H1 (cell line): Measurements from ENCODE around the gene SLC6A12. TPM values are rescaled to one million over a fixed set of nuclear protein-coding genes. Genes with fewer than 3 reads are reported as not detected.

Source experiments
- CTCF ChIA-PET: fragments of 300-600 bp; sonication (Branson Sonifier 250); formaldehyde crosslinking; loops from one replicate; lab custom pipeline; 2021; ENCODE audit not compliant: partially characterized antibody; lab: Charles Lee
- POLR2A ChIA-PET: fragments of 300-600 bp; sonication (Branson Sonifier 250); formaldehyde crosslinking; loops from one replicate; lab custom pipeline; 2021; ENCODE audit warnings: inconsistent platforms; ENCODE audit not compliant: partially characterized antibody; lab: Charles Lee
- DNase-seq, 2 experiments: peaks; one replicate each; pipeline versions ENCODE4 v3.0.0 to v3.0.0-alpha.2; 2010 to 2022; ENCODE audit warnings: low spot score in 2 of 2, low read depth in 1 of 2, mixed read lengths in 1 of 2
- FAIRE-seq: peaks from 2 replicates; lab custom pipeline; 2011; peaks lifted over from hg19 to GRCh38; lab: Jason Lieb, UNC
- H2AFZ ChIP-seq: 2 replicates; pipeline ENCODE4 v1.8.1; 2012; ENCODE audit warnings: low read length, inconsistent platforms
- H2AK5ac ChIP-seq: 2 replicates; pipeline ENCODE4 v1.6.1; 2013; ENCODE audit warnings: low read depth, low read length
- H2BK120ac ChIP-seq: replicated peaks from 2 replicates; pipeline ENCODE3; 2013; ENCODE audit warnings: low read depth, low read length, inconsistent platforms
- H2BK12ac ChIP-seq: 2 replicates; pipeline ENCODE4 v1.6.1; 2013; ENCODE audit warnings: low read depth, low read length
- H2BK15ac ChIP-seq: 2 replicates; pipeline ENCODE4 v1.6.1; 2013; ENCODE audit warnings: low read length
- H2BK20ac ChIP-seq: 2 replicates; pipeline ENCODE4 v1.6.1; 2013; ENCODE audit warnings: low read length
- H2BK5ac ChIP-seq: 2 replicates; pipeline ENCODE4 v1.6.1; 2013; ENCODE audit warnings: low read depth, low read length
- H3K14ac ChIP-seq: 2 replicates; pipeline ENCODE4 v1.6.1; 2013; ENCODE audit warnings: inconsistent platforms; ENCODE audit not compliant: insufficient read length
- H3K18ac ChIP-seq: 2 replicates; pipeline ENCODE4 v1.6.1; 2013; ENCODE audit warnings: low read length; ENCODE audit errors: extremely low read depth
- H3K23ac ChIP-seq: 2 replicates; pipeline ENCODE4 v1.6.1; 2013; ENCODE audit warnings: inconsistent platforms; ENCODE audit not compliant: insufficient read length
- H3K23me2 ChIP-seq: 2 replicates; pipeline ENCODE4 v1.6.1; 2013; ENCODE audit warnings: low read depth, low read length
- H3K27ac ChIP-seq: 2 replicates; pipeline ENCODE4 v1.6.1; 2011; ENCODE audit warnings: low read depth, low read length, inconsistent platforms
- H3K27me3 ChIP-seq, 4 experiments: replicated peaks in 1 of 4; 1 replicate in 1 of 4; 2 replicates in 3 of 4; pipeline versions ENCODE4 v1.6.1 to v1.8.1; 2011 to 2013; ENCODE audit warnings: low read length in 3 of 4, mild to moderate bottlenecking in 3 of 4, inconsistent platforms in 2 of 4, mixed read lengths in 2 of 4, moderate library complexity in 1 of 4; ENCODE audit not compliant: control insufficient read depth in 3 of 4, insufficient read depth in 3 of 4; ENCODE audit errors: extremely low read depth in 1 of 4
- H3K36me3 ChIP-seq, 4 experiments: 2 replicates each; pipeline versions ENCODE4 v1.6.1 to v1.8.1; 2011 to 2013; ENCODE audit warnings: mild to moderate bottlenecking in 4 of 4, low read length in 3 of 4, moderate library complexity in 2 of 4, control low read depth in 1 of 4, inconsistent platforms in 1 of 4; ENCODE audit not compliant: insufficient read depth in 4 of 4, control insufficient read depth in 2 of 4
- H3K4ac ChIP-seq: replicated peaks from 2 replicates; pipeline ENCODE3; 2013; ENCODE audit warnings: low read length, low read depth, mixed read lengths, inconsistent platforms; ENCODE audit not compliant: insufficient read length
- H3K4me1 ChIP-seq, 4 experiments: replicated peaks in 1 of 4; 1 replicate in 1 of 4; 2 replicates in 3 of 4; pipeline versions ENCODE4 v1.6.1 to v1.8.1; 2011 to 2013; ENCODE audit warnings: low read length in 3 of 4, inconsistent platforms in 2 of 4, mixed read lengths in 1 of 4; ENCODE audit not compliant: insufficient read depth in 4 of 4, control insufficient read depth in 3 of 4
- H3K4me2 ChIP-seq, 2 experiments: 2 replicates each; pipeline versions ENCODE4 v1.6.1 to v1.8.1; 2011 to 2013; ENCODE audit warnings: low read depth in 2 of 2, low read length in 2 of 2, control low read depth in 1 of 2, inconsistent platforms in 1 of 2, mild to moderate bottlenecking in 1 of 2; ENCODE audit not compliant: insufficient read depth in 1 of 2
- H3K4me3 ChIP-seq, 4 experiments: fragments of 200-600, 300-600 bp in 1 of 4; sonication (generic), shearing (Covaris generic), sonication (Bioruptor Twin) in 1 of 4; 2 replicates each; pipeline versions ENCODE4 v1.5.1 to v1.8.1; 2011 to 2016; ENCODE audit warnings: low read length in 4 of 4, low read depth in 3 of 4, control low read depth in 2 of 4, inconsistent platforms in 2 of 4, mild to moderate bottlenecking in 2 of 4, mixed read lengths in 1 of 4, moderate library complexity in 1 of 4; ENCODE audit not compliant: insufficient read depth in 2 of 4; ENCODE audit errors: extremely low read depth in 1 of 4
- H3K56ac ChIP-seq: replicated peaks from 2 replicates; pipeline ENCODE3; 2013; ENCODE audit warnings: low read depth, mild to moderate bottlenecking, mixed read lengths, low read length, inconsistent platforms; ENCODE audit not compliant: insufficient read length
- H3K79me1 ChIP-seq: 2 replicates; pipeline ENCODE4 v1.6.1; 2013; ENCODE audit warnings: low read depth, low read length, control low read depth
- H3K79me2 ChIP-seq, 2 experiments: 2 replicates each; pipeline versions ENCODE4 v1.6.1 to v1.8.1; 2012 to 2013; ENCODE audit warnings: low read length in 2 of 2, mild to moderate bottlenecking in 2 of 2, inconsistent platforms in 1 of 2; ENCODE audit not compliant: insufficient read depth in 2 of 2, control insufficient read depth in 1 of 2
- H3K9ac ChIP-seq, 4 experiments: replicated peaks in 1 of 4; 1 replicate in 1 of 4; 2 replicates in 3 of 4; pipeline versions ENCODE4 v1.6.1 to v1.8.1; 2011 to 2013; ENCODE audit warnings: low read depth in 3 of 4, low read length in 3 of 4, control low read depth in 2 of 4, mild to moderate bottlenecking in 2 of 4, moderate library complexity in 2 of 4, inconsistent platforms in 1 of 4; ENCODE audit errors: extremely low read depth in 1 of 4
- H3K9me3 ChIP-seq, 2 experiments: 2 replicates each; pipeline versions ENCODE4 v1.6.1 to v1.8.1; 2012 to 2013; ENCODE audit warnings: mild to moderate bottlenecking in 2 of 2, moderate library complexity in 2 of 2, control low read depth in 1 of 2, inconsistent platforms in 1 of 2, low read depth in 1 of 2, low read length in 1 of 2, mixed read lengths in 1 of 2; ENCODE audit not compliant: insufficient read depth in 2 of 2
- H4K20me1 ChIP-seq, 2 experiments: replicated peaks in 1 of 2; 2 replicates each; pipeline versions ENCODE3 to v1.8.1; 2011 to 2013; ENCODE audit warnings: inconsistent platforms in 2 of 2, low read length in 2 of 2, mild to moderate bottlenecking in 1 of 2; ENCODE audit not compliant: insufficient read depth in 2 of 2, control insufficient read depth in 1 of 2
- H4K5ac ChIP-seq: 2 replicates; pipeline ENCODE4 v1.6.1; 2013; ENCODE audit warnings: low read length, low read depth, mixed read lengths, inconsistent platforms; ENCODE audit not compliant: insufficient read length
- H4K8ac ChIP-seq: 2 replicates; pipeline ENCODE4 v1.8.0; 2013; ENCODE audit warnings: mild to moderate bottlenecking, moderate library complexity, low read length, inconsistent platforms; ENCODE audit not compliant: insufficient read depth; ENCODE audit errors: extremely low read depth
- H4K91ac ChIP-seq: replicated peaks from 2 replicates; pipeline ENCODE3; 2013; ENCODE audit warnings: low read length, mixed read lengths, inconsistent platforms; ENCODE audit not compliant: insufficient read length
- GTF2F1 ChIP-seq: IDR thresholded peaks from 2 replicates; pipeline ENCODE4 v1.6.1; 2012; ENCODE audit warnings: low read depth, low read length, improper control_type of control experiment, borderline replicate concordance
- WGBS, 2 experiments: shearing (Covaris generic) in 1 of 2; methylation state at CpG; one replicate each; pipeline versions ENCODE4 v1.1.6 to v1.1.7; 2013 to 2015; ENCODE audit warnings: low lambda C conversion rate in 2 of 2, mixed read lengths in 2 of 2, inconsistent platforms in 1 of 2, low coverage in 1 of 2, missing lambda C conversion rate in 1 of 2; ENCODE audit not compliant: insufficient replicate concordance in 2 of 2, insufficient coverage in 1 of 2, insufficient read length in 1 of 2; ENCODE audit errors: extremely low coverage in 1 of 2, missing lambda C conversion rate in 1 of 2; 5-methylcytosine and 5-hydroxymethylcytosine counted together
- polyA plus RNA-seq, 7 experiments: library from polyadenylated mRNA; depleted of rRNA in 3 of 7; stranded (reverse) in 5 of 7; unstranded in 2 of 7; fragments of >200 nt in 5 of 7; fragments of 200-250 nt in 2 of 7; gene quantifications; 1 replicate in 5 of 7; 2 replicates in 1 of 7; 4 replicates in 1 of 7; pipeline versions ENCODE4 v1.2.1 to v1.2.3, GENCODE V29; 2011 to 2013; ENCODE audit warnings: missing spikeins in 2 of 7, mixed read lengths in 2 of 7
- total RNA-seq: library from RNA; stranded (reverse); fragmentation: NEBNext Ultra II Directional; extraction: Animal tissue kit (Norgen Biotek cat#: 25700); gene quantifications from 2 replicates; pipeline ENCODE4 v1.2.1, GENCODE V29; 2021
- TF ChIP-seq, protein P1 (sequence below): IDR thresholded peaks from 2 replicates; pipeline ENCODE4 v1.6.1; 2012; ENCODE audit warnings: inconsistent platforms

Gene SLC6A12
- total and polyA plus RNA-seq, 2 of the 8 experiments (the other 6 are each of a cell fraction or from before 2014, with no cell fraction given), result 0.70 to 1.1 TPM

DNA sequence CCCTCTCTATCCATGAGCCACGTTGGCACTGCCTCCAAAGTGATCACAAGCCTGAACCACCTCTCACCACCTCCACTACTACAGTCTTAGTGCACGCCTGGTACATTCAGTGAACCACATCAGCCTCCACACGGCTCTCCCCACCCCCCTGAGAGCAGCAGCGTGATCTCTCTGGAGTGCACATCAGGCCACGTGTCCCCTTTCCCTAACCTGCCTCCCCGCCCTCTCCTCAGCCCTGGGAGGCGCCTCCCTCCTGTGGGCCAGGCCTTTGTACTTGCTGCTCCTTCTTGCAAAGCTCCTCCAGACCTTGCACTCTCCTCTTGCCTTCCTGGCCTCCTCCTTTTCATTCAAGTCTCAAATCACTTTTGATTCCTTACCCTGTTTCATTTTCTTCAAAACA is 49.8 kb downstream of the SLC6A12 start:
- H3K14ac ChIP-seq, result no peak overlapping the region
- peaks cover 3 to 11% (median 7%) of the 10 kb centered on the region in 4 experiments for H3K4me1 ChIP-seq
- H3K79me2 ChIP-seq, result no peaks in the 10 kb centered on the region
- H4K20me1 ChIP-seq, result no peaks in the 10 kb centered on the region
- H3K9ac ChIP-seq, result no peak overlapping the region
- no peak overlapping the region for H2BK20ac ChIP-seq
- no peaks in the 10 kb centered on the region for H3K36me3 ChIP-seq
- H3K27ac ChIP-seq, result no peak overlapping the region
- peaks cover 0 to 3% (median 1%) of the 10 kb centered on the region in 4 experiments; a peak in 1 of 7 replicates for H3K27me3 ChIP-seq
- no peak overlapping the region for H3K23ac ChIP-seq
- no peaks in the 10 kb centered on the region for H3K23me2 ChIP-seq
- ChIA-PET POLR2A (interaction anchor here (1.6 kb wide), 1 partner anchor 14 kb away, joined by 3 read pairs; no protein-coding TSS in a partner anchor), CTCF (interaction anchor here (1.0 to 3.6 kb wide), 4 partner anchors 9 to 56 kb away, joined by 3 to 29 read pairs (median 11); no protein-coding TSS in a partner anchor)
- no peak overlapping the region for H3K4me2 ChIP-seq
- 0 out of 2 replicates have a peak overlapping the region, but pooled peaks have one; percentile 7 for H2BK12ac ChIP-seq
- 70% methylated on average over 6 of the region's 7 CpGs; no CpG with 5 or more reads in 1 of the 2 experiments for WGBS, 2 experiments
- H3K79me1 ChIP-seq, result no peaks in the 10 kb centered on the region
- H3K56ac ChIP-seq, result no peak overlapping the region
- no peak overlapping the region for H3K18ac ChIP-seq
- H3K9me3 ChIP-seq, result no peaks in the 10 kb centered on the region
- H4K5ac ChIP-seq, result no peak overlapping the region
- DNase-seq (no peak), FAIRE-seq (no peak)
- H4K91ac ChIP-seq, result no peak overlapping the region
- peak overlapping the region; percentile 81; the same call in 1 of the 2 replicates for H2BK15ac ChIP-seq
- H3K4me3 ChIP-seq, result no peak overlapping the region
- H3K4ac ChIP-seq, result no peak overlapping the region
- no peak overlapping the region for H4K8ac ChIP-seq
- H2BK120ac ChIP-seq, result no peak overlapping the region
- no peak overlapping the region for H2BK5ac ChIP-seq
- no peak for TF ChIP-seq GTF2F1
- TF ChIP-seq, protein P1, sequence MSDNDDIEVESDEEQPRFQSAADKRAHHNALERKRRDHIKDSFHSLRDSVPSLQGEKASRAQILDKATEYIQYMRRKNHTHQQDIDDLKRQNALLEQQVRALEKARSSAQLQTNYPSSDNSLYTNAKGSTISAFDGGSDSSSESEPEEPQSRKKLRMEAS, result 0 out of 2 replicates have a peak, but pooled peaks have one; percentile 7
- no peak overlapping the region for H2AK5ac ChIP-seq
- no peak overlapping the region for H2AFZ ChIP-seq
